Astrocyte (in vitro differentiated cells and primary cell): Measurements from ENCODE around the gene CACNG1.

Experiments used
- EZH2 ChIP-seq: IDR thresholded peaks from 2 replicates; pipeline ENCODE4 v1.6.1; 2012; ENCODE audit warnings: mild to moderate bottlenecking, low read length, inconsistent platforms; ENCODE audit not compliant: insufficient read depth
- TF ChIP-seq, protein P1 (sequence below): IDR thresholded peaks from 2 replicates; pipeline ENCODE4 v1.5.1; 2011; ENCODE audit warnings: low read depth, mild to moderate bottlenecking, inconsistent platforms, low read length, moderate library complexity; ENCODE audit not compliant: insufficient read depth

DNA sequence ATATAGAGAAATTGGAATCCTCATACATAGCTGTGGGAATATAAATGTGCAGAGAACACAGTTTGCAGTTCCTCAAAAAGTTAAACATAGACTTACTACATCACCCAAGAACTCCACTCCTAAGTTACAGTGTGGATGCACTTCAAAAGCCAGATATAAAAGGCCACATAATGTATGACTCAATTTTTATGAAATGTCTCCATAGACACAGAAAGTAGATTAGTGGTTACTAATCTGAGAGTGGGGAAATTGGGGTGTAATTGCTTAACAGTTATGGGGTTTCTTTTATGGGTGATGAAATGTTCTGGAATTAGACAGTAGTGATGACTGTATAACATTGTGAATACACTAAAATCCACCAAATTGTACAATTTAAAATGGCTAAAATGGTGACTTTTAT, 60.9 kb downstream of the CACNG1 start:
- TF ChIP-seq, protein P1, sequence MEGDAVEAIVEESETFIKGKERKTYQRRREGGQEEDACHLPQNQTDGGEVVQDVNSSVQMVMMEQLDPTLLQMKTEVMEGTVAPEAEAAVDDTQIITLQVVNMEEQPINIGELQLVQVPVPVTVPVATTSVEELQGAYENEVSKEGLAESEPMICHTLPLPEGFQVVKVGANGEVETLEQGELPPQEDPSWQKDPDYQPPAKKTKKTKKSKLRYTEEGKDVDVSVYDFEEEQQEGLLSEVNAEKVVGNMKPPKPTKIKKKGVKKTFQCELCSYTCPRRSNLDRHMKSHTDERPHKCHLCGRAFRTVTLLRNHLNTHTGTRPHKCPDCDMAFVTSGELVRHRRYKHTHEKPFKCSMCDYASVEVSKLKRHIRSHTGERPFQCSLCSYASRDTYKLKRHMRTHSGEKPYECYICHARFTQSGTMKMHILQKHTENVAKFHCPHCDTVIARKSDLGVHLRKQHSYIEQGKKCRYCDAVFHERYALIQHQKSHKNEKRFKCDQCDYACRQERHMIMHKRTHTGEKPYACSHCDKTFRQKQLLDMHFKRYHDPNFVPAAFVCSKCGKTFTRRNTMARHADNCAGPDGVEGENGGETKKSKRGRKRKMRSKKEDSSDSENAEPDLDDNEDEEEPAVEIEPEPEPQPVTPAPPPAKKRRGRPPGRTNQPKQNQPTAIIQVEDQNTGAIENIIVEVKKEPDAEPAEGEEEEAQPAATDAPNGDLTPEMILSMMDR, result no peak
- no peak for TF ChIP-seq EZH2
